ENCODE data around the gene POU2AF1.
"Not testable (repeated sequence)": the region's sequence is repeated elsewhere in the genome, so short reads cannot be mapped to it uniquely, and the experiment has no call there.

The POU2AF1 gene

GRCh38 chr11:111342329-111342728 lies 36.7 kb downstream of the POU2AF1 start:
- DNase-seq: no peak

GRCh38 chr11:111339758-111340388 lies 39.2 kb downstream of the POU2AF1 start:
- no peak for DNase-seq

GRCh38 chr11:111336582-111337256 lies 42.4 kb downstream of the POU2AF1 start:
- DNase-seq: no peak

- no peak for DNase-seq
Measured at GRCh38 chr11:111336062-111336461, 43.0 kb downstream of the POU2AF1 start.

GRCh38 chr11:111335549-111335948 lies 43.5 kb downstream of the POU2AF1 start:
- no peak for DNase-seq

- DNase-seq: no peak
Measured at GRCh38 chr11:111334532-111335502, 44.3 kb downstream of the POU2AF1 start.

GRCh38 chr11:111331711-111332479 lies 47.2 kb downstream of the POU2AF1 start:
- no peak for DNase-seq

GRCh38 chr11:111330234-111330893 lies 48.7 kb downstream of the POU2AF1 start:
- no peak for DNase-seq

- no peak for DNase-seq
Measured at GRCh38 chr11:111329306-111330204, 49.5 kb downstream of the POU2AF1 start.

GRCh38 chr11:111327908-111328624 lies 51.0 kb downstream of the POU2AF1 start:
- DNase-seq: no peak

GRCh38 chr11:111326824-111327223 lies 52.3 kb downstream of the POU2AF1 start:
- DNase-seq: no peak

- DNase-seq: no peak
Measured at GRCh38 chr11:111325259-111325658, 53.8 kb downstream of the POU2AF1 start.

- DNase-seq: no peak
Measured at GRCh38 chr11:111324277-111324720, 54.8 kb downstream of the POU2AF1 start.

GRCh38 chr11:111322534-111322933 lies 56.5 kb downstream of the POU2AF1 start:
- no peak for DNase-seq

GRCh38 chr11:111320728-111321568 lies 58.1 kb downstream of the POU2AF1 start:
- DNase-seq: no peak

GRCh38 chr11:111320199-111320598 lies 58.9 kb downstream of the POU2AF1 start:
- not testable (repeated sequence) for DNase-seq

- no peak for DNase-seq
Measured at GRCh38 chr11:111319296-111319695, 59.8 kb downstream of the POU2AF1 start.

- DNase-seq: no peak
Measured at GRCh38 chr11:111312076-111312475, 67.0 kb downstream of the POU2AF1 start.

GRCh38 chr11:111310723-111311122 lies 68.4 kb downstream of the POU2AF1 start:
- DNase-seq: no peak

Measured in T-helper 2 cell (primary cell).